Measurements from ENCODE around the gene ASZ1. TPM values are rescaled to one million over a fixed set of nuclear protein-coding genes. Genes with fewer than 3 reads are reported as not detected.

ASZ1 gene
- total RNA-seq, 1 donor from 2014 or later: not detected

DNA sequence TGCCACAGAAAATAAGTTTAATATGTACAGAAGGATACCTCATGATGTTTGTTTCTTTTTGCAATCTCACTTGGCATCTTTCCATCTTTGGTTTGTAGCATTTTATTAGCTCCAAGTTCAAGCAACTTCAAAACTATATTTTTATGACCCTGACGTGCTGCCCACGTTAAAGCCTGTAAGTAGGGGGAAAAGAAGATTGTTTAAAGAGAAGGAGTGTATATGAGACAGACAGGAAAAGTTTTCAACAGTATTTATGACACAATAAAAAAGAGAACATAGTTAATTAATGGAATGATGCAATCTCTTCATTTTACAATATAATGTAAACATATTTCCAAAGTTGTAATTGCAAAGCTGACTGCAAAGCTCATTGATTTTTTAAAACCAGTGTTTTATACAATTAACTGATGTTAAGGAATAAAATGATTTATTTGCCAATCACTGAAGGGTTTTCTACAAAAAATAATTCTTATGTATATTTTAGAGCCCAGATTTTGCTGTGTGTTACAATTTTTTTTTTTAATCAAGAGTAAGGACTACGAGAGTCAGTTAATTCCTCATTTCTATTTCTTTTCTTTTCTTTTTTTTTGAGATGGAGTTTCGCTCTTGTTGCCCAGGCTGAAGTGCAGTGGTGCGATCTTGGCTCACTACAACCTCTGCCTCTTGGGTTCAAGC, 42.5 kb downstream of the ASZ1 start:
- H3K36me3 ChIP-seq (ENCODE audit: insufficient read depth, low read length): no peaks in the 10 kb centered on the region
- FAIRE-seq: no peak
- H2AFZ ChIP-seq (ENCODE audit: low read depth, low read length): no peak overlapping the region
- H3K27ac Mint-ChIP-seq (ENCODE audit: unreplicated experiment): no peak overlapping the region
- H3K9me3 ChIP-seq (ENCODE audit: insufficient read depth, low read depth, low read length): no peaks in the 10 kb centered on the region
- no peaks in the 10 kb centered on the region for H3K4me1 Mint-ChIP-seq (ENCODE audit: low read depth, unreplicated experiment)
- H3K27ac ChIP-seq (ENCODE audit: low read depth, low read length): no peak overlapping the region
- H3K36me3 Mint-ChIP-seq (ENCODE audit: low read depth, unreplicated experiment): no peaks in the 10 kb centered on the region
- H3K4me1 ChIP-seq (ENCODE audit: insufficient read depth, low read length): no peaks in the 10 kb centered on the region
- H3K4me3 ChIP-seq (ENCODE audit: insufficient read depth, low read depth, low read length): no peak overlapping the region
- no peak overlapping the region for H3K4me3 Mint-ChIP-seq (ENCODE audit: unreplicated experiment)
- no peak overlapping the region for H3K9ac ChIP-seq (ENCODE audit: low read length)
- DNase-seq (ENCODE audit: low read depth): no peak
- TF ChIP-seq, protein P1, sequence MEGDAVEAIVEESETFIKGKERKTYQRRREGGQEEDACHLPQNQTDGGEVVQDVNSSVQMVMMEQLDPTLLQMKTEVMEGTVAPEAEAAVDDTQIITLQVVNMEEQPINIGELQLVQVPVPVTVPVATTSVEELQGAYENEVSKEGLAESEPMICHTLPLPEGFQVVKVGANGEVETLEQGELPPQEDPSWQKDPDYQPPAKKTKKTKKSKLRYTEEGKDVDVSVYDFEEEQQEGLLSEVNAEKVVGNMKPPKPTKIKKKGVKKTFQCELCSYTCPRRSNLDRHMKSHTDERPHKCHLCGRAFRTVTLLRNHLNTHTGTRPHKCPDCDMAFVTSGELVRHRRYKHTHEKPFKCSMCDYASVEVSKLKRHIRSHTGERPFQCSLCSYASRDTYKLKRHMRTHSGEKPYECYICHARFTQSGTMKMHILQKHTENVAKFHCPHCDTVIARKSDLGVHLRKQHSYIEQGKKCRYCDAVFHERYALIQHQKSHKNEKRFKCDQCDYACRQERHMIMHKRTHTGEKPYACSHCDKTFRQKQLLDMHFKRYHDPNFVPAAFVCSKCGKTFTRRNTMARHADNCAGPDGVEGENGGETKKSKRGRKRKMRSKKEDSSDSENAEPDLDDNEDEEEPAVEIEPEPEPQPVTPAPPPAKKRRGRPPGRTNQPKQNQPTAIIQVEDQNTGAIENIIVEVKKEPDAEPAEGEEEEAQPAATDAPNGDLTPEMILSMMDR (IDR thresholded peaks at IDR 0.05; ENCODE audit: insufficient read depth, low read depth, low read length): no peak
- TF ChIP-seq EZH2 (IDR thresholded peaks at IDR 0.05; ENCODE audit: insufficient read depth, low read length): no peak
- no peaks in the 10 kb centered on the region for H3K27me3 Mint-ChIP-seq (ENCODE audit: low read depth, unreplicated experiment)
- H3K4me2 ChIP-seq (ENCODE audit: low read length): no peak overlapping the region
- peaks cover 12% of the 10 kb centered on the region for H3K9me3 Mint-ChIP-seq (ENCODE audit: unreplicated experiment)
- no peaks in the 10 kb centered on the region for H4K20me1 ChIP-seq (ENCODE audit: insufficient read depth, low read length)
- no peaks in the 10 kb centered on the region for H3K27me3 ChIP-seq (ENCODE audit: insufficient read depth, low read length)
- no peaks in the 10 kb centered on the region for H3K79me2 ChIP-seq (ENCODE audit: insufficient read depth, low read length)

DNA sequence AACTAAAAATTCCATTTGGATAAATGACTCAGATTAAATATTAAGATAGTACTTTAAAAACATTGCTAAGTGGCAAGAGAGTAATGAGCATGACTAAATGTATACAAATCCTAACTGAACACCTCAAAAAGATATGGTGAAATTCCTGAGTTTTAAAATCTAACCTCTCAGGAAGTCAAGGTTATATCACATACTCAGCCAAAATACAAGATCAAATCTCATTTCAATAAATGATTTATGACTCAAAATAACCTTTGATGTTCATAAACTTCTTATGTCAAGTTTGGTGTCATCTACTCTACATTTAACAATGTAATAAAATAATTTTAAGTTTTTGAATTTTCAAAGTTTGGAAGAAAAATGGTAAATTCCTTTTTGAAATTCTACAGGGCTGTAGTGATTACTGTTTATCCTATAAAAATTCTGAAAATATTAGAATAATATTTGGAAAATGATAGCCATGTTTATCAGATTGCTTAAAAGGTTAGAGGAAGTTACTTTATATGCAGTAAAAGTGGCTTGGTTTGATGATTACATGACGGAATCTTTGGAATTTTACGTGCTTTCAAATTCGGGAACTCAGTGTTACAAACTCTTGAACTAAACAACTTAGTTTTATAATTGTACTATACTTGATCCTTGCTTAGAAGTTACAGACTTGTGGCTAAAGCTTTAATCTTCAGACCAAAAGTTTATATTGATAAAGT, 43.7 kb downstream of the ASZ1 start:
- no peaks in the 10 kb centered on the region for H3K36me3 ChIP-seq (ENCODE audit: insufficient read depth, low read length)
- no peak overlapping the region for H3K27ac ChIP-seq (ENCODE audit: low read depth, low read length)
- TF ChIP-seq EZH2 (IDR thresholded peaks at IDR 0.05; ENCODE audit: insufficient read depth, low read length): no peak
- TF ChIP-seq, protein P1 (IDR thresholded peaks at IDR 0.05; ENCODE audit: insufficient read depth, low read depth, low read length): no peak
- H3K4me1 Mint-ChIP-seq (ENCODE audit: low read depth, unreplicated experiment): no peaks in the 10 kb centered on the region
- H3K9ac ChIP-seq (ENCODE audit: low read length): no peak overlapping the region
- H3K27me3 Mint-ChIP-seq (ENCODE audit: low read depth, unreplicated experiment): no peaks in the 10 kb centered on the region
- H4K20me1 ChIP-seq (ENCODE audit: insufficient read depth, low read length): no peaks in the 10 kb centered on the region
- DNase-seq (ENCODE audit: low read depth): no peak
- no peak overlapping the region for H3K4me3 ChIP-seq (ENCODE audit: insufficient read depth, low read depth, low read length)
- no peaks in the 10 kb centered on the region for H3K79me2 ChIP-seq (ENCODE audit: insufficient read depth, low read length)
- no peak overlapping the region for H3K4me3 Mint-ChIP-seq (ENCODE audit: unreplicated experiment)
- no peaks in the 10 kb centered on the region for H3K9me3 ChIP-seq (ENCODE audit: insufficient read depth, low read depth, low read length)
- H2AFZ ChIP-seq (ENCODE audit: low read depth, low read length): no peak overlapping the region
- no peak overlapping the region for H3K27ac Mint-ChIP-seq (ENCODE audit: unreplicated experiment)
- no peaks in the 10 kb centered on the region for H3K36me3 Mint-ChIP-seq (ENCODE audit: low read depth, unreplicated experiment)
- no peaks in the 10 kb centered on the region for H3K27me3 ChIP-seq (ENCODE audit: insufficient read depth, low read length)
- H3K4me1 ChIP-seq (ENCODE audit: insufficient read depth, low read length): no peaks in the 10 kb centered on the region
- no peak for FAIRE-seq
- H3K4me2 ChIP-seq (ENCODE audit: low read length): no peak overlapping the region
- peaks cover 8% of the 10 kb centered on the region for H3K9me3 Mint-ChIP-seq (ENCODE audit: unreplicated experiment)

DNA sequence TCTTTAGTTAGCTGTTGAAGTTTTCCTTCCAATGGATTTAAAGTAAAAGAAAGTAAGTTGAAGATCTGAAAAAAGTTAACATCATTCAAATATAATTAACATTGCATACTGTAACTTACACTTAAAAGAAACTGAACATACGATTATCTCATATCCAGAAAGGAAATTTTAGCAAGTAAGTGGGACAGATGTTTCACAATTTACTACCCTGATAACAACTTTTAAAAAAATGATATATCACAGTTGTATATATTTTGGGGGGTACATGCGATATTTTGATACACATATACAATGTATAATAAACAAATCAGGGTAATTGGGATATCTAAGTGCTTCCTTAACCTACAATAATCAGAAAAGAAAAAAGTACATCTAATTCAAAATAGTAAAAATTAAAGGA, 44.2 kb downstream of the ASZ1 start:
- H3K4me1 ChIP-seq (ENCODE audit: insufficient read depth, low read length): no peaks in the 10 kb centered on the region
- H3K9me3 Mint-ChIP-seq (ENCODE audit: unreplicated experiment): peaks cover 4% of the 10 kb centered on the region
- H3K9ac ChIP-seq (ENCODE audit: low read length): no peak overlapping the region
- H3K27ac ChIP-seq (ENCODE audit: low read depth, low read length): no peak overlapping the region
- FAIRE-seq (no peak), DNase-seq (ENCODE audit: low read depth) (no peak)
- no peaks in the 10 kb centered on the region for H3K36me3 Mint-ChIP-seq (ENCODE audit: low read depth, unreplicated experiment)
- H3K79me2 ChIP-seq (ENCODE audit: insufficient read depth, low read length): no peaks in the 10 kb centered on the region
- TF ChIP-seq, protein P1 (IDR thresholded peaks at IDR 0.05; ENCODE audit: insufficient read depth, low read depth, low read length): no peak
- TF ChIP-seq EZH2 (IDR thresholded peaks at IDR 0.05; ENCODE audit: insufficient read depth, low read length): no peak
- no peak overlapping the region for H3K27ac Mint-ChIP-seq (ENCODE audit: unreplicated experiment)
- no peaks in the 10 kb centered on the region for H3K4me1 Mint-ChIP-seq (ENCODE audit: low read depth, unreplicated experiment)
- H3K4me3 Mint-ChIP-seq (ENCODE audit: unreplicated experiment): no peak overlapping the region
- H3K4me3 ChIP-seq (ENCODE audit: insufficient read depth, low read depth, low read length): no peak overlapping the region
- H3K27me3 ChIP-seq (ENCODE audit: insufficient read depth, low read length): no peaks in the 10 kb centered on the region
- H3K27me3 Mint-ChIP-seq (ENCODE audit: low read depth, unreplicated experiment): no peaks in the 10 kb centered on the region
- no peaks in the 10 kb centered on the region for H4K20me1 ChIP-seq (ENCODE audit: insufficient read depth, low read length)
- H3K36me3 ChIP-seq (ENCODE audit: insufficient read depth, low read length): no peaks in the 10 kb centered on the region
- no peaks in the 10 kb centered on the region for H3K9me3 ChIP-seq (ENCODE audit: insufficient read depth, low read depth, low read length)
- no peak overlapping the region for H2AFZ ChIP-seq (ENCODE audit: low read depth, low read length)
- no peak overlapping the region for H3K4me2 ChIP-seq (ENCODE audit: low read length)
